Cardiac atrium fibroblast (primary cell): ENCODE data around the gene HMGN2. TPM values are rescaled to one million over a fixed set of nuclear protein-coding genes. Genes with fewer than 3 reads are reported as not detected.

Experiments
- total RNA-seq: library from RNA; depleted of rRNA; stranded (reverse); fragments of >200 nt; gene quantifications from 2 replicates; pipeline ENCODE4 v1.2.3, GENCODE V29; 2015

The HMGN2 gene
- total RNA-seq: 249 and 474 TPM in 2 replicates

GRCh38 chr1:26472320-26472900, at the start of gene HMGN2:
Gene HMGN2 (plus strand): TSS chr1:26472440. CDS start chr1:26472613, 173 bp downstream.

GRCh38 chr1:26431979-26432695, 40.1 kb upstream of the HMGN2 start, which contains the start of gene DHDDS:
Gene DHDDS (plus strand): TSS chr1:26432321. CDS start chr1:26432946, 625 bp downstream.

Other genes with a start within 250 kb of the HMGN2 start
- 4.1 and 5.2 TPM in 2 replicates for gene CEP85, start 238.2 kb upstream of the HMGN2 start, total RNA-seq
- 162 and 186 TPM in 2 replicates for gene SH3BGRL3, start 192.4 kb upstream of the HMGN2 start, total RNA-seq
- 2.6 and 3.6 TPM in 2 replicates for gene UBXN11, start 165.8 kb upstream of the HMGN2 start, total RNA-seq
- gene CD52, start 154.5 kb upstream of the HMGN2 start, total RNA-seq: not detected in 2 replicates
- not detected in 2 replicates for gene CRYBG2, start 118.3 kb upstream of the HMGN2 start, total RNA-seq
- gene ZNF683, start 99.7 kb upstream of the HMGN2 start, total RNA-seq: not detected in 2 replicates
- gene LIN28A, start 61.6 kb upstream of the HMGN2 start, total RNA-seq: not detected in 2 replicates
- 48.9 and 49.5 TPM in 2 replicates for gene DHDDS, start 40.1 kb upstream of the HMGN2 start, total RNA-seq
- gene RPS6KA1, start 57.3 kb downstream of the HMGN2 start, total RNA-seq: 1.4 and 3.2 TPM in 2 replicates
- gene ARID1A, start 223.6 kb downstream of the HMGN2 start, total RNA-seq: 16.2 and 18.1 TPM in 2 replicates